Body of pancreas (tissue), 4 donors: ENCODE measurements around the gene BRSK1.
"Not testable (repeated sequence)": the region's sequence is repeated elsewhere in the genome, so short reads cannot be mapped to it uniquely, and the experiment has no call there.

Experiments
- POLR2A ChIP-seq, 3 donors: fragments of 450-650 bp; IDR thresholded peaks; one replicate each; pipeline ENCODE4 v1.6.1; 2016; ENCODE audit warnings: antibody characterized with exemption in 3 of 3, mild to moderate bottlenecking in 2 of 3
- TF ChIP-seq, protein P1 (sequence below), 7 experiments: fragments of 450-650 bp in 4 of 7; fragments of 200-600 bp in 3 of 7; sonication (generic) in 3 of 7; IDR thresholded peaks; one replicate each; pipeline ENCODE4 v1.5.1; 2016 to 2019; ENCODE audit warnings: antibody characterized with exemption in 7 of 7

DNA sequence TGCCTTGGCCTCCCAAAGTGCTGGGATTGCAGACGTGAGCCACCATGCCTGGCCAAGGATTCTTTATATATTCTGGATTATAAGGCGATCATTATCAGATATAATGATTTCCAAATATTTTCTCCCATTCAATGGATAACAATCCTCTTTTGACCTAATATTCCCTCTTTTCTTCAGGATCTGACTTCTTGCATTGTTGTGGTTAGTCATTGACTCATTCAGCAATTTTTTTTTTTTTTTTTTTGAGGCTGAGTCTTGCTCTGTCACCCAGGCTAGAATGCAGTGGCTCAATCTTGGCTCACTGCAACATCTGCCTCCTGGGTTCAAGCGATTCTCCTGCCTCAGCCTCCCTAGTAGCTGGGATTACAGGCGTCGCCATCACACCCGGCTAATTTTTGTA is 46.0 kb downstream of the BRSK1 start:
- TF ChIP-seq, protein P1, sequence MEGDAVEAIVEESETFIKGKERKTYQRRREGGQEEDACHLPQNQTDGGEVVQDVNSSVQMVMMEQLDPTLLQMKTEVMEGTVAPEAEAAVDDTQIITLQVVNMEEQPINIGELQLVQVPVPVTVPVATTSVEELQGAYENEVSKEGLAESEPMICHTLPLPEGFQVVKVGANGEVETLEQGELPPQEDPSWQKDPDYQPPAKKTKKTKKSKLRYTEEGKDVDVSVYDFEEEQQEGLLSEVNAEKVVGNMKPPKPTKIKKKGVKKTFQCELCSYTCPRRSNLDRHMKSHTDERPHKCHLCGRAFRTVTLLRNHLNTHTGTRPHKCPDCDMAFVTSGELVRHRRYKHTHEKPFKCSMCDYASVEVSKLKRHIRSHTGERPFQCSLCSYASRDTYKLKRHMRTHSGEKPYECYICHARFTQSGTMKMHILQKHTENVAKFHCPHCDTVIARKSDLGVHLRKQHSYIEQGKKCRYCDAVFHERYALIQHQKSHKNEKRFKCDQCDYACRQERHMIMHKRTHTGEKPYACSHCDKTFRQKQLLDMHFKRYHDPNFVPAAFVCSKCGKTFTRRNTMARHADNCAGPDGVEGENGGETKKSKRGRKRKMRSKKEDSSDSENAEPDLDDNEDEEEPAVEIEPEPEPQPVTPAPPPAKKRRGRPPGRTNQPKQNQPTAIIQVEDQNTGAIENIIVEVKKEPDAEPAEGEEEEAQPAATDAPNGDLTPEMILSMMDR (IDR thresholded peaks at IDR 0.05): not testable (repeated sequence)
- not testable (repeated sequence) for TF ChIP-seq POLR2A (IDR thresholded peaks at IDR 0.05)
